Suprapubic skin (tissue), 4 donors: ENCODE results near the gene MTF1. TPM values are rescaled to one million over a fixed set of nuclear protein-coding genes. Genes with fewer than 3 reads are reported as not detected.
"Not testable (repeated sequence)": the region's sequence is repeated elsewhere in the genome, so short reads cannot be mapped to it uniquely, and the experiment has no call there.

ENCODE experiments used
- DNase-seq, 2 donors: peaks; one replicate each; pipeline ENCODE4 v3.0.0-alpha.2; 2019; ENCODE audit warnings: low spot score in 2 of 2
- H3K27ac ChIP-seq: fragments of 200-600 bp; sonication (generic); one replicate; pipeline ENCODE4 v1.5.1; 2019
- H3K27me3 ChIP-seq: fragments of 200-600 bp; sonication (generic); one replicate; pipeline ENCODE4 v1.5.1; 2019
- H3K36me3 ChIP-seq: fragments of 200-600 bp; sonication (generic); one replicate; pipeline ENCODE4 v1.5.1; 2019
- H3K4me1 ChIP-seq: fragments of 200-600 bp; sonication (generic); one replicate; pipeline ENCODE4 v1.5.1; 2019
- H3K4me3 ChIP-seq: fragments of 200-600 bp; sonication (generic); one replicate; pipeline ENCODE4 v1.5.1; 2019; ENCODE audit warnings: mild to moderate bottlenecking
- H3K9me3 ChIP-seq: fragments of 200-600 bp; sonication (generic); one replicate; pipeline ENCODE4 v1.5.1; 2019
- CTCF ChIP-seq, 2 donors: fragments of 200-600 bp in 1 of 2; fragments of 450-650 bp in 1 of 2; sonication (generic) in 1 of 2; IDR thresholded peaks; one replicate each; pipeline ENCODE4 v1.5.1; 2016 to 2019; ENCODE audit warnings: antibody characterized with exemption in 2 of 2, mild to moderate bottlenecking in 1 of 2, moderate library complexity in 1 of 2
- EP300 ChIP-seq: sonication (generic); formaldehyde crosslinking; IDR thresholded peaks from one replicate; pipeline ENCODE4 v1.6.1; 2017; ENCODE audit warnings: antibody characterized with exemption
- POLR2A ChIP-seq, 2 donors: fragments of 450-650 bp; IDR thresholded peaks; one replicate each; pipeline ENCODE4 v1.6.1; 2017; ENCODE audit warnings: antibody characterized with exemption in 2 of 2, mild to moderate bottlenecking in 2 of 2, moderate library complexity in 2 of 2
- POLR2AphosphoS5 ChIP-seq, 3 donors: sonication (generic); formaldehyde crosslinking; IDR thresholded peaks; one replicate each; pipeline ENCODE4 v1.6.1; 2017; ENCODE audit warnings: antibody characterized with exemption in 3 of 3
- WGBS: methylation state at CpG from one replicate; pipeline ENCODE4 v1.1.5; 2018; 5-methylcytosine and 5-hydroxymethylcytosine counted together
- total RNA-seq, 4 donors: library from RNA; depleted of rRNA; stranded (reverse); fragments of >200 nt; gene quantifications; one replicate each; pipeline ENCODE4 v1.1.0, GENCODE V29; 2016

The MTF1 gene
- total RNA-seq, 4 donors from 2014 or later: 8.8 to 13.5 (median 11.2) TPM

- no peak overlapping the region for H3K4me3 ChIP-seq
- no peak overlapping the region for H3K27ac ChIP-seq
- no peaks in the 10 kb centered on the region for H3K4me1 ChIP-seq
- no peaks in the 10 kb centered on the region for H3K27me3 ChIP-seq
- TF ChIP-seq POLR2AphosphoS5 (IDR thresholded peaks at IDR 0.05) (no peak), POLR2A (IDR thresholded peaks at IDR 0.05) (no peak), CTCF (IDR thresholded peaks at IDR 0.05) (no peak), EP300 (no peak)
- H3K36me3 ChIP-seq: peaks cover 3% of the 10 kb centered on the region
- 96% methylated on average over 6 of the region's 6 CpGs for WGBS
- DNase-seq: peak in 1 of 2 donors; percentile 16
- H3K9me3 ChIP-seq: no peaks in the 10 kb centered on the region
These were observed 42.5 kb upstream of the MTF1 start for GRCh38 chr1:37901893-37902225.

GRCh38 chr1:37901191-37901892 lies 42.0 kb upstream of the MTF1 start:
- H3K4me1 ChIP-seq: no peaks in the 10 kb centered on the region
- no peaks in the 10 kb centered on the region for H3K27me3 ChIP-seq
- H3K27ac ChIP-seq: no peak overlapping the region
- peaks cover 3% of the 10 kb centered on the region for H3K36me3 ChIP-seq
- no peak for TF ChIP-seq POLR2A (IDR thresholded peaks at IDR 0.05)
- TF ChIP-seq POLR2AphosphoS5 (IDR thresholded peaks at IDR 0.05): no peak
- TF ChIP-seq CTCF (IDR thresholded peaks at IDR 0.05): no peak
- TF ChIP-seq EP300: no peak
- peak in 1 of 2 donors; percentile 13 for DNase-seq
- H3K4me3 ChIP-seq: no peak overlapping the region
- no peaks in the 10 kb centered on the region for H3K9me3 ChIP-seq
- WGBS: 74% methylated on average over 8 of the region's 8 CpGs

GRCh38 chr1:37897563-37897962 lies 38.2 kb upstream of the MTF1 start:
- H3K4me1 ChIP-seq, H3K4me3 ChIP-seq, H3K9me3 ChIP-seq, H3K27ac ChIP-seq, H3K27me3 ChIP-seq, H3K36me3 ChIP-seq: not testable (repeated sequence)
- WGBS: 96% methylated on average over 3 of the region's 3 CpGs
- peak in 1 of 2 donors; percentile 7 for DNase-seq

- no peak for DNase-seq
- Histone ChIP-seq H3K36me3 (peaks cover 18% of the 10 kb centered on the region), H3K27me3 (no peaks in the 10 kb centered on the region), H3K4me1 (no peaks in the 10 kb centered on the region), H3K27ac (no peak overlapping the region), H3K4me3 (no peak overlapping the region), H3K9me3 (no peaks in the 10 kb centered on the region)
- WGBS: 90% methylated on average over 2 of the region's 2 CpGs
- TF ChIP-seq EP300: no peak
These were observed 34.3 kb upstream of the MTF1 start for GRCh38 chr1:37893673-37894072.

GRCh38 chr1:37892151-37893047 lies 33.0 kb upstream of the MTF1 start:
- DNase-seq: peak in 1 of 2 donors; percentile 18
- 87% methylated on average over 5 of the region's 5 CpGs for WGBS
- H3K9me3 ChIP-seq: no peaks in the 10 kb centered on the region
- TF ChIP-seq POLR2A (IDR thresholded peaks at IDR 0.05) (no peak), CTCF (IDR thresholded peaks at IDR 0.05) (no peak), EP300 (no peak), POLR2AphosphoS5 (IDR thresholded peaks at IDR 0.05) (no peak)
- peaks cover 31% of the 10 kb centered on the region for H3K36me3 ChIP-seq
- H3K4me1 ChIP-seq: no peaks in the 10 kb centered on the region
- H3K4me3 ChIP-seq: no peak overlapping the region
- no peaks in the 10 kb centered on the region for H3K27me3 ChIP-seq
- no peak overlapping the region for H3K27ac ChIP-seq

- Histone ChIP-seq H3K36me3 (peaks cover 50% of the 10 kb centered on the region), H3K4me1 (no peaks in the 10 kb centered on the region), H3K9me3 (no peaks in the 10 kb centered on the region), H3K4me3 (no peak overlapping the region), H3K27me3 (no peaks in the 10 kb centered on the region), H3K27ac (no peak overlapping the region)
- TF ChIP-seq CTCF (IDR thresholded peaks at IDR 0.05): peak in 1 of 2 donors; percentile 14
- TF ChIP-seq POLR2AphosphoS5 (IDR thresholded peaks at IDR 0.05): no peak
- WGBS: 38% methylated on average over 4 of the region's 4 CpGs
- peak in 1 of 2 donors; percentile 43 for DNase-seq
These were observed 31.1 kb upstream of the MTF1 start for GRCh38 chr1:37890378-37891014.
